T-helper 17 cell (primary cell): ENCODE results near the gene IFIT1B. TPM values are rescaled to one million over a fixed set of nuclear protein-coding genes. Genes with fewer than 3 reads are reported as not detected.
A peak's percentile ranks its signal among the peaks of the same experiment; 100 is the strongest.
"Not testable (repeated sequence)": the region's sequence is repeated elsewhere in the genome, so short reads cannot be mapped to it uniquely, and the experiment has no call there.

Experiments
- ATAC-seq: fragments of 150-1000 bp; cut with Tn5 transposase; 2 replicates; pipeline ENCODE4 v1.10.0; 2021; ENCODE audit warnings: mild to moderate bottlenecking, moderate library complexity
- DNase-seq, 3 donors: peaks; one replicate each; pipeline versions ENCODE4 v3.0.0 to v3.0.0-alpha.2; 2020 to 2021
- H3K9me3 ChIP-seq: one replicate; pipeline ENCODE4 v1.7.0; 2013; ENCODE audit warnings: low read length, mild to moderate bottlenecking; ENCODE audit not compliant: control insufficient read depth, poor library complexity, severe bottlenecking
- H3K27ac Mint-ChIP-seq: one replicate; pipeline ENCODE4 v1.8.0; 2022; ENCODE audit warnings: mild to moderate bottlenecking, moderate library complexity, mixed read lengths
- H3K27me3 Mint-ChIP-seq: one replicate; pipeline ENCODE4 v1.8.0; 2022; ENCODE audit warnings: mixed read lengths
- H3K36me3 Mint-ChIP-seq: one replicate; pipeline ENCODE4 v1.8.0; 2022; ENCODE audit warnings: low read depth, mixed read lengths
- H3K4me1 Mint-ChIP-seq: one replicate; pipeline ENCODE4 v1.8.0; 2022; ENCODE audit warnings: mild to moderate bottlenecking, mixed read lengths
- H3K4me3 Mint-ChIP-seq: one replicate; pipeline ENCODE4 v1.8.0; 2022; ENCODE audit warnings: mild to moderate bottlenecking, moderate library complexity, mixed read lengths
- total RNA-seq, 4 donors: library from RNA in 2 of 4; stranded (reverse) in 2 of 4; gene quantifications; one replicate each; pipeline ENCODE4 v1.2.3 and lab custom pipeline; 2022 to 2026

IFIT1B gene
- total RNA-seq, 2 donors from 2014 or later: not detected

GRCh38 chr10:89373916-89374711 is 3.7 kb upstream of the IFIT1B start:
- Mint-ChIP-seq H3K4me3 (no peak overlapping the region), H3K36me3 (no peaks in the 10 kb centered on the region), H3K27me3 (peaks cover 12% of the 10 kb centered on the region), H3K27ac (no peak overlapping the region), H3K4me1 (peaks cover 5% of the 10 kb centered on the region)
- DNase-seq (no peak), ATAC-seq (no peak)
- H3K9me3 ChIP-seq: no peaks in the 10 kb centered on the region

- H3K9me3 ChIP-seq: no peaks in the 10 kb centered on the region
- H3K4me1 Mint-ChIP-seq: no peaks in the 10 kb centered on the region
- H3K27ac Mint-ChIP-seq: no peak overlapping the region
- ATAC-seq (no peak), DNase-seq (no peak)
- no peak overlapping the region for H3K4me3 Mint-ChIP-seq
- peaks cover 12% of the 10 kb centered on the region for H3K27me3 Mint-ChIP-seq
- H3K36me3 Mint-ChIP-seq: no peaks in the 10 kb centered on the region
Observed at GRCh38 chr10:89374713-89375141, 3.1 kb upstream of the IFIT1B start.

- no peaks in the 10 kb centered on the region for H3K36me3 Mint-ChIP-seq
- ATAC-seq (no peak), DNase-seq (no peak)
- H3K4me1 Mint-ChIP-seq: no peaks in the 10 kb centered on the region
- no peaks in the 10 kb centered on the region for H3K9me3 ChIP-seq
- H3K27ac Mint-ChIP-seq: no peak overlapping the region
- H3K27me3 Mint-ChIP-seq: peaks cover 7% of the 10 kb centered on the region
- no peak overlapping the region for H3K4me3 Mint-ChIP-seq
Observed at GRCh38 chr10:89379103-89379502, 1.2 kb downstream of the IFIT1B start.

- DNase-seq: no peak
- no peaks in the 10 kb centered on the region for H3K4me1 Mint-ChIP-seq
- H3K4me3 Mint-ChIP-seq: no peak overlapping the region
- H3K36me3 Mint-ChIP-seq: no peaks in the 10 kb centered on the region
- no peaks in the 10 kb centered on the region for H3K27me3 Mint-ChIP-seq
- no peak for ATAC-seq
- no peak overlapping the region for H3K27ac Mint-ChIP-seq
- no peaks in the 10 kb centered on the region for H3K9me3 ChIP-seq
Observed at GRCh38 chr10:89382757-89383156, 4.9 kb downstream of the IFIT1B start.

GRCh38 chr10:89384474-89385340 is 6.9 kb downstream of the IFIT1B start:
- no peaks in the 10 kb centered on the region for H3K27me3 Mint-ChIP-seq
- DNase-seq (no peak), ATAC-seq (no peak)
- H3K9me3 ChIP-seq: no peaks in the 10 kb centered on the region
- no peaks in the 10 kb centered on the region for H3K36me3 Mint-ChIP-seq
- H3K4me3 Mint-ChIP-seq: no peak overlapping the region
- H3K27ac Mint-ChIP-seq: no peak overlapping the region
- H3K4me1 Mint-ChIP-seq: no peaks in the 10 kb centered on the region

- Mint-ChIP-seq H3K4me3 (no peak overlapping the region), H3K27me3 (no peaks in the 10 kb centered on the region), H3K27ac (no peak overlapping the region), H3K4me1 (peaks cover 2% of the 10 kb centered on the region), H3K36me3 (no peaks in the 10 kb centered on the region)
- no peaks in the 10 kb centered on the region for H3K9me3 ChIP-seq
- DNase-seq: no peak
- no peak for ATAC-seq
Observed at GRCh38 chr10:89388806-89389205, 10.9 kb downstream of the IFIT1B start.

GRCh38 chr10:89389254-89389653 is 11.4 kb downstream of the IFIT1B start:
- Mint-ChIP-seq H3K36me3 (no peaks in the 10 kb centered on the region), H3K27me3 (no peaks in the 10 kb centered on the region), H3K4me3 (no peak overlapping the region), H3K27ac (no peak overlapping the region), H3K4me1 (peaks cover 4% of the 10 kb centered on the region)
- DNase-seq (no peak), ATAC-seq (no peak)
- no peaks in the 10 kb centered on the region for H3K9me3 ChIP-seq

- no peaks in the 10 kb centered on the region for H3K27me3 Mint-ChIP-seq
Observed at GRCh38 chr10:89390476-89391225, 12.8 kb downstream of the IFIT1B start.

GRCh38 chr10:89391226-89391576 is 13.3 kb downstream of the IFIT1B start:
- not testable (repeated sequence) for H3K27ac Mint-ChIP-seq, ATAC-seq, DNase-seq, H3K4me3 Mint-ChIP-seq, H3K27me3 Mint-ChIP-seq, H3K9me3 ChIP-seq, H3K36me3 Mint-ChIP-seq
- peaks cover 13% of the 10 kb centered on the region for H3K4me1 Mint-ChIP-seq

More at GRCh38 chr10:89390476-89391225, 12.8 kb downstream of the IFIT1B start:
- no peaks in the 10 kb centered on the region for H3K36me3 Mint-ChIP-seq
- H3K4me3 Mint-ChIP-seq: no peak overlapping the region
- H3K27ac Mint-ChIP-seq: no peak overlapping the region
- ATAC-seq (no peak), DNase-seq (no peak)
- no peaks in the 10 kb centered on the region for H3K9me3 ChIP-seq
- H3K4me1 Mint-ChIP-seq: peaks cover 13% of the 10 kb centered on the region

- peaks cover 2% of the 10 kb centered on the region for H3K36me3 Mint-ChIP-seq
- H3K27ac Mint-ChIP-seq: peak within 1 kb of the TSS; percentile 89
- no peaks in the 10 kb centered on the region for H3K9me3 ChIP-seq
- DNase-seq (peak in 1 of 3 donors; percentile 32), ATAC-seq (peak; percentile 93)
- H3K27me3 Mint-ChIP-seq: no peaks in the 10 kb centered on the region
- peak within 1 kb of the TSS; percentile 88 for H3K4me3 Mint-ChIP-seq
- H3K4me1 Mint-ChIP-seq: peaks cover 13% of the 10 kb centered on the region
Observed at GRCh38 chr10:89391907-89392756, 14.3 kb downstream of the IFIT1B start, which contains the start of gene IFIT1. Gene IFIT1 (plus strand): TSS chr10:89392623. CDS start chr10:89392713, 90 bp downstream.

GRCh38 chr10:89392974-89393373 is 15.1 kb downstream of the IFIT1B start:
- H3K9me3 ChIP-seq: no peaks in the 10 kb centered on the region
- Mint-ChIP-seq H3K4me1 (peaks cover 13% of the 10 kb centered on the region), H3K36me3 (peaks cover 2% of the 10 kb centered on the region), H3K27me3 (no peaks in the 10 kb centered on the region), H3K4me3 (peak overlapping the region; percentile 88), H3K27ac (peak overlapping the region; percentile 89)
- ATAC-seq: peak; percentile 42
- DNase-seq: no peak

GRCh38 chr10:89393898-89394297 is 16.0 kb downstream of the IFIT1B start:
- no peak overlapping the region for H3K27ac Mint-ChIP-seq
- peaks cover 13% of the 10 kb centered on the region for H3K4me1 Mint-ChIP-seq
- H3K9me3 ChIP-seq: no peaks in the 10 kb centered on the region
- no peak overlapping the region for H3K4me3 Mint-ChIP-seq
- ATAC-seq (no peak), DNase-seq (no peak)
- H3K36me3 Mint-ChIP-seq: peaks cover 2% of the 10 kb centered on the region
- H3K27me3 Mint-ChIP-seq: no peaks in the 10 kb centered on the region
